ENCODE measurements around the gene PRPF38A.
A peak's percentile ranks its signal among the peaks of the same experiment; 100 is the strongest.
"Not testable (repeated sequence)": the region's sequence is repeated elsewhere in the genome, so short reads cannot be mapped to it uniquely, and the experiment has no call there.

The PRPF38A gene, protein sequence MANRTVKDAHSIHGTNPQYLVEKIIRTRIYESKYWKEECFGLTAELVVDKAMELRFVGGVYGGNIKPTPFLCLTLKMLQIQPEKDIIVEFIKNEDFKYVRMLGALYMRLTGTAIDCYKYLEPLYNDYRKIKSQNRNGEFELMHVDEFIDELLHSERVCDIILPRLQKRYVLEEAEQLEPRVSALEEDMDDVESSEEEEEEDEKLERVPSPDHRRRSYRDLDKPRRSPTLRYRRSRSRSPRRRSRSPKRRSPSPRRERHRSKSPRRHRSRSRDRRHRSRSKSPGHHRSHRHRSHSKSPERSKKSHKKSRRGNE

DNA sequence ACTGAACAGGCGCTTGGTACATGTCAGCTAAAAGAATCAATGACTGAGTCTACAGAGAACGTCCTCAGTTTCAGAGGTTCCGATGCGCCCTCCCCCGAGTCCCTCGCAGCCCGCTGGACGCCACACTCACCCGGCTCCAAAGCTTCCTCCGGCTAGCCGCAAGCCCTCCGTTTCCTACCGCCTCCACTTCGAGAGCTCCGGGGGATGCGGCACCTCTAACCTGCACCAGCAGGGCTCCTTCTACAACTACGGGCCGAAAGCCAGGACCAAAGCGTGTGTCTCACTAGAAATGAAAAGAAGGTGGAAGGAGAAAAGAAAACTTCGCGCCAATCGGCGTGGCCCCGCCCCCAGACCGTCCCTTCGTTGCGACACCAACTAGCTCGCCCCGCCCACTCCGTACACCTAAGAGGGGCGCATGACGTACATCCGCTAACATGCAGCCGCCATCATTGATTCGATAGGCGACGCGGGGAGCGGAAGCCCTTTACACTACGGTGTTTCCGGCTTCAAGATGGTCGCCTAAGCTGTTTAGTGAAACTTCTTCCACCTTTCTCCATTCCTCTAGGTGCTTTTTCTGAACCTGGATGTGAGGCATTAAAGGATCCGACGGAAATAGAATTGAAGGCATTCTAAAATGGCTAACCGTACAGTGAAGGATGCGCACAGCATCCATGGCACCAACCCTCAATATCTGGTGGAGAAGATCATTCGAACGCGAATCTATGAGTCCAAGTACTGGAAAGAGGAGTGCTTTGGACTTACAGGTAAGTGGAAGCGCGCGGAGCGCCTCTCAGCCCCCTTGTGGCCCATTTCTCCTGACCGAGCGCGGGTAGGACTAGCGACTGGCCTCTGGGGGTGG, at the start of gene PRPF38A, which contains the start of gene ORC1:
TSS of gene PRPF38A (plus strand) at position 487 of the 859 bp plus-strand sequence. CDS start at position 635, 148 bp downstream.
TSS of gene ORC1 (minus strand) at position 308 of the 859 bp plus-strand sequence. CDS start 2,200 bp downstream, outside the sequence.
- peak; percentile 93 to 99 for DNase-seq (ENCODE audit: low read depth in 2 of 2)

DNA sequence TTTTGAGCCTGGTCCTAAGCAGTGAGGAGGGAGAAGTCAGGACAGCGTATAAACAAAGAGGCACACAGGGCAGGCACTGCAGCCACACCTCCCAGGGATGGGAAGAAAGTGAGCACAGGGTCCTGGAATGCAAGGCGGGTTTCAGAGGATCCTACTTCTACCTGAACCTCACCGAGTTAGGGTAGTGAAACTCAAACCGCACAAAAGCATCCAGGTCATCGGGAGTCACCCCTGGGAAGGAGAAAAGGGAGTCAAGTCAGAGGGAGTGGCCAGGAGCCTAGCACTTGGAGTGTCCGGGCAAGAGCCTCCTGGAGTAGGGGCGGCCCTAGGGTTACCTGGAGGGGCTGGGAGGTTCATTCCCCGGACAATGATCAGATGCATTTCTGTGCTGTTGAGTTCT, 49.0 kb upstream of the PRPF38A start:
- DNase-seq (ENCODE audit: low read depth in 2 of 2) = no peak

DNA sequence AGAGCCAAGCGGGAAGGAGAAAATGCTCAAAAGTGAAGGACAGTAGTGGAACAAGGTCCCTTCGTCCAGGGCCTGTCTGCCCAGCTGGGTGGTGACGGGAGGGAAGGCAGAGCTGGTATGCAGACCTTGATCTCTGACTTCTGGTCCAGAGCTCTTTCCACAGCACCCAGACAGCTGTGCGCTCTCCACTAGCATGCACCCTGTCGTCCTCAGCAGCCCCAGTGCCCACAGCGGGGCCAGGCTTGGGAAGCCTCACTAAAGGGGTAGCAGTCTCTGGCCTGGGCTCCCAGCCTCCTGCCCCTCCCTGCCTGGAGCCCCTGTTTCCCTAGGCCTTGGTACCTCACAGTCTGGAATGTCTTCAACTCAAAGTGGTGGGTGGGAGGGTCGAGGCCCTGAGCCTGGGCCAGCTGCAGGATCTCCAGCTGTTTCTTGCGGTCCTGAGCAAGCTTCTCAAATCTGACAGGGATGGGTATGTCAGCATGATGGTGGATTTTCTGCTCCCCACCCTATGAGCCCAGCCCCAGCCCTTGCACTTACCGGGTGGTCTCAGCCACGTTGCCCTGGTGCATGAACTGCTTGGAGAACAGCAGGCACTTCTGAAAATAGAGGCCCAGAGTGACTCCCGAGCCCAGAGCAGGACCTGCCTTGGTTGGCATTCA, 48.4 kb upstream of the PRPF38A start:
- no peak for DNase-seq (ENCODE audit: low read depth in 2 of 2)

DNA sequence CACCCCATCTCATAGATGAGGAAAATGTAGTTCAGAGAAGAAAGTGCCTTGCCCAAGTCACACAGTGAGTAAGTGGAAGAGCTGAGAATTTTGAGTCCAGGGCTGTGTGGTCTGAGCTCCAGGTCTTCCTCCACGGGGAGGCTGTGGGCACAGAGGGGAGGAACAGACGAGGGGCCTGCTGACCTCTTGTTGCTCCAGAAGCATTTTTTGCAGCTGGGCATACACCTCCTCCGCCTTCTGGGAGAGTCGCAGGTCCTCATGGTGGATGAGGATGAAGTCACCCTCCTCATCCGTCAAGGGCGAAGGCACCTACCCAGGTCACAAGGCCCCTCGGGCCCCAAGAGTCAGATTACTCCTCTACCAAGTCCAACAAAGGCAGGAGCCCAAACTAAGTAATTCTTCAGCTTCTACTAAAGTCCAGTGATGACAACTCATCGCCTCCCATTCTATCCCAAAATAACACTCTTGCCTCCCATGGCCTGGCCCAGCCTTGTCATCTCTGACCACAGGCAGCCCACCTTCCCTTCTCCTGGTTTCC, 47.5 kb upstream of the PRPF38A start:
- DNase-seq (ENCODE audit: low read depth in 2 of 2) = no peak

DNA sequence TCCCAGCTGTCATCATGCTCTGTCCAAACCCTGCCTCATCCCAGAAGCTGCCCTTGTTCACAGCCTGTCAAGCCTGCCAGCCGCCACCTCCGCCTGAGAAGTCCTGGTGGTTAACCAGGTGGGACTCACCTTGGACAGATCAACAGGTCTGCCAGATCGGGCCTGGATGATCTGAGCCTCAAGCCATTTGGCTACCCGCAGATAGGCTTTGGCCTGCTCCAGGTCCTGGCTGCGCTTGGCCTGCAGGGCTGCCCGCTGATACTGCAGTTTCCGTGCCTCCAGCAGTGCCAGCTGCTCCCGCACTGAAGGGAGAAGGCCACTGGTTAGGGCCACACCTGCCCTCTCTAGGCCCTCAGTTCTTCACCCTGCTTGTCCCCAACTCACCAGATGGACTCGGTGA, 47.0 kb upstream of the PRPF38A start:
- no peak for DNase-seq (ENCODE audit: low read depth in 2 of 2)

DNA sequence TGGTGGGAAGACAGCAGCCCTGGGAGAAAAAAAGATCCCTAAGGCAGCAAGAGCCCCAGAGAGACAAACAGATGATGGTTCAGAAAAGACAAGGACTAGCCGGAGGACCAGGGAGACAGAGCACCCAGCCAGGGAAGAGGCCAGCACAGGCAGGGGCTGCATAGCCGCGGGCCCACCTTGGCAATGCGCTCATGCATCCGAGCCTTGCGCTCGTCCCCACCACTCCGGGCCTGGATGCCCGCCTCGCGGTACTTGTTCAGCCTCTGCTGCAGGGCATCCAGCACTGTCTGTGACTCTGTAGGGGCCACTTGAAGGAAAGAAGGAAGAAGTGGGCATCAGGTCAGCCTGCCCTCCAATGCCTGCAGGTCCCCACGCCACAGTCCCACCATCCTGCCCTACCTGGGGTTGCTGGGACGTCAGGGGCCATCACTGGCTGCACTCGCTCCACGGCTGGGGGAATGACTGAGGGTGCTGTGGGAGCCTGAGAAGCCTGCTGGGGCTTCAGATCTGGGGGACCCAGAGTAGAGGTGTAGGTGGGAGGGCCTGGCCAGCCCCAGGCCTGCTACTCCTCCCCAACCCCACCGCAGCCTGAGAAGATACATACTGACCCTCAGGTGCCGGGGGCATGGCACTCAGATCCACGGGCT, 45.4 kb upstream of the PRPF38A start:
- DNase-seq (ENCODE audit: low read depth in 2 of 2) = no peak

DNA sequence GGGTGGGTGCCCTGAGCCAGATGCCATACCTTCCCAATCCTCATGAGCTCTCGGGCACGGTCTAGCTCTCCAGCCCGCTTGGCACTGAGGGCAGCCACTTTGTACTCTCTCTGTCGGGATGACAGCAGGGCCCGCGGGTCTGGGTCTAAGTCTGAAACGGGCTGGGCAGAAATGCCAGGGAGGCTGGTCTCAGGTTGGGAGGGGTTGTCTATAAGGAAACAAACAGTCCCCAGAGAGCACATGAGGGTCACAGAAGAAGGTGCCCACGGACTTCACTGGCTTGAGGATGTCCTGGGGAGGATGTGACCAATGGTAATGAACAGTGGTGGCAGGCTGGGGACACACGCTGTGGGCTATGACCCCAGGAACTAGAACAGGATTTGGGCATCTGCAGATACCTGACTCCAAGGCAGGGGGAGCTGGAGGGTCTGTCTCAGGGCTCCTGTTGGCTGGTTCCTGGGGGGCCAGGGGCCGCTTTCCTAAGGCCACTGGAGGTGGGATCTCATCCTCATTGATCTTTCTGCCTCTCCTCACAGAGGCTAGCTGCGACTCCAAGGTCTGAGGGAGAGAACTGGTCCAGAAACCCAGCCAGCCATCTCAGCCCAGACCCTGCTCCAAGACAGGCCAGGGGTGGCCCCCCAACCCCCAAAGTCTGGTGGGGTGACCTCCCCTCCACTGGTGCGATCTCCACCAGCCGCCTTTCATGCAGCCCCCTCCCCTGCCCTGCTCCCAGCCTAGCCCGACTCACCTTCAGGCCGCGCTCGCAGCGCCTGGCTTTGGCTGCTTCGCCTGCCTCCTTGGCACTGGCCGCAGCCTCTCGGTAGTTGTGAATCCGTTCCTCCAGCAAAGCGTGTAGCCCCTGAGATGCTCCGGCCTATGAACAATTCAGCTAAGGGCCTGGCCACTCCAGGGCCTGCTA, 44.5 kb upstream of the PRPF38A start:
- DNase-seq (ENCODE audit: low read depth in 2 of 2) = no peak

DNA sequence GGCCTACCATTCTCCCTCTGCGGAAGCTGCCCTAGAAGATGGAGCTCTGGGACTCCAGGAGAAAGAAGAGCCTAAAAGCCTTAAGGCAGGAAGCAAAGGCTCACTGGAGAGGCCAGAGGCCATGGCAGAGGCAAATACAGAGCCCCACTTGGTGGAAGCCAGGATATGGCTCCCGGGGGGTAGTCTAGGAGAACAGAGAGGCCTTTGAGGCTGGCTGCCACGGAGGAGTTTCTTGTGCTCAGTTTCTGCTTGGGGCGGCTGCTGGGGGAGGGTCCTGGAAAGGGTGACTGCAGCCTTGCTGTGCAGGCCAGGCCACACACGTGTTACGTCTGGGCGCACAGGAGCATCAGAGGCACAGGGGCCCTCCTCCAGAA, 43.8 kb upstream of the PRPF38A start:
- DNase-seq (ENCODE audit: low read depth in 2 of 2) = no peak

DNA sequence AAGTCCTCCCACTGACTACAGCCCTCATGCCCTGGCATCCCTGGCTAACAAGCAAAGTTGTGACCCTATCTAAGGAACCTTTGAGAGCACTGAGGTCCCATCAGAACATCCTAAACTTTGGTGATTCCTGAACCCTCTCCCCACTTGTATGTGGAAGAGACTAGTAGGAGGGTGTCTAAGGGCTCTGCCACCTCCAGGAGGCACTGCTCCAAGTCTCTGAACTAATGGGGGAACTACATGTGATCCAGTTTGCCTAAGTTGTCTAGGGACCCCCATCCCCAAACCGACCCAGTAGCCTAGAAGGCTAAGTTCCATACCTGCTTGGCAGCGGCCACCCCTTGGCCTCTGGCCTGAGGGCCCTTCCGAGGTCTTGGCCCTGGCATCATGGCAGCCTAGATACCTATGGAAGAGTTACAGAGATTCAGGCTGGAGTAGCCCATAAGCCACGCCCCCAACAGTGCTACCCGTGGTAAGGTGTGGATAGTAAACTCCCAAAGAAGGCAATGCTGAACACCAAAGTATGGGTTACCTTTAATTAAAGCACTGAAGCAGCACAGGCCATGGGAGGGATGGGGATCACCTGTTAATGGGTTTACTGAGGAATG, 40.1 kb upstream of the PRPF38A start:
- DNase-seq (ENCODE audit: low read depth in 2 of 2) = no peak

DNA sequence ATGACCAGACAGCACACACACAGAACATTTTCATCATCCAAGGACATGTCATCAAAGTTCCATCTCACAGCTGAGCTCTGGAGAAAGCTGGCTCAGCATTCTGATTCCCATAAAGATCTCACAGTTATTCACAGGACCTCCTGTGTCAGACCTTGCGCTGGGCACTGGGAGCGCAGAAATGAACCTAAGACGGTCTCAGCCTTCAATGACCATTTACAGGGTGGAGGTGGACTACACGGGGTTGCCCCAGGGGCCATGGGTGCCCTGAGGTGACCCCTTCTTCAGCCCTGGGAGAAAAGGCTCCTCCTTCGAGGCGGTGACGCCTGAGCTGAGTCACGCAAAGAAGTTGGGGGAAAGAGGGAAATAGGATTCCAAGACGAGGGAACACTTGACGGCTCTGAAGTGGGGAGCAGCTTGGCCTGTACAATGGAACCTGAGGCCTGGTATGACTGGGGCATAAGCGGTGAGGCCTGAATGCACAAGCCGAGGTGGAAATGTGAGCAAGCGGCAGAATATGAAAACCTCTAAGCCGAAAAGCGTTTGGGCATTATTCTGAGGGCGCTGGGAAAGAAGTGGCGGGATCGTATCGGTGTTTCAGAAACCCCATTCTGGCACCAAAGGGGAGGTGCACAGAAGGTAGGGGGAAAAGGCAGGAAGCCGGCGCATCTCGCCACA, 39.2 kb upstream of the PRPF38A start:
- DNase-seq (ENCODE audit: low read depth in 2 of 2) = no peak

DNA sequence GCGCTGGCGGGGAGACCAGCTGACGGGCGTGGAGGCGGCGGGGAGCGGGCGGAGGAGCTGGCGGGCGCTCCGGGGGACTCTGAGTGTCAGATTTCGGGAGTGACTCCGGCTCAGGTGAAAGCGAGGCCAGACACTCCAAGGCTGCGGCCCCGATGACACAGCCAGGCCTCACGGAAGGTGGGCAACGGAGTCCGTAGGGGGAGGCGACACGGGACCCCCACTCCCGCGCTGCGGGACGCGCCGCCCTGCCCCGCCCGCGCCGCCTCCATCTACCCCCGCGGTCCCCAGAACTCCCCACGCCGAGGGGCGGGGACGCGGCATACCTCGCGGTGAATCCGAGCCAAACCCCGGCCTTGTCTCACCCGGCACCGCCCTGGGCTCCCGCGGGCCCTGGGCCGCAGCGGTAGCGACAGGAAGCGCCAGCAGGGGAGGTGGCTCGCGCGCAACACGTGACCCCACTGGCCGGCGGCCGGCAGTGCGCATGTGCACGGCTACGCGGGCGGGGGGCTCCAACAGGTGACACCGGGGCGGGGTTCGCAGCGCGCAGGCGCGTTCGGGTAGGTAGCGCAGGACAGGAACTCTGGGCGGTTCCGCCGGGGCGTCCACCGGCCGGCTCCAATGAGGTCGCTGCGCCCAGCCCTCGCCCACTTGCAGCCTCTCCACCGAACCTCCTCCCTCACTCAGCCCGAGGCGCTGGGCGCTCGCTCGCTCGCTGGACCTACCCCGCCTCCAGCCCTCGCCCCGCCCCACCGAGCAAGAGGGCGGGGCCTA, 38.5 kb upstream of the PRPF38A start, which contains the start of gene CC2D1B:
TSS of gene CC2D1B (minus strand) at position 460 of the 771 bp plus-strand sequence. CDS start 1,585 bp downstream, outside the sequence.
- DNase-seq (ENCODE audit: low read depth in 2 of 2) = peak; percentile 97

DNA sequence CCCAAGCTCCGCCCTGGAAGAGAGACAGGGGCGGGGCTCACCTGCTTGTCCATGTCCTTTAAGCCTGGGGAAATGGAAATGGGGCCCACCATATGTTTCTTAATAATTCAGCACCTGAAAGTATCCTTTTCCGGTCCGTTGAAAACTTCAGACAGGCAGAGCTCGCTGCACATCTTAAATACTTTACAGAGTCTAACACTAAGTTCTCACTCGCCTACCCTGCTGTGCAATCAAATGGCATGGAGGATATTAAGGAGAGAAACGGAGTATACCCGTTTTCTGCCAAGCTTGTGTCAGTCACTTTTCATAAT, 37.9 kb upstream of the PRPF38A start:
- no peak for DNase-seq (ENCODE audit: low read depth in 2 of 2)

DNA sequence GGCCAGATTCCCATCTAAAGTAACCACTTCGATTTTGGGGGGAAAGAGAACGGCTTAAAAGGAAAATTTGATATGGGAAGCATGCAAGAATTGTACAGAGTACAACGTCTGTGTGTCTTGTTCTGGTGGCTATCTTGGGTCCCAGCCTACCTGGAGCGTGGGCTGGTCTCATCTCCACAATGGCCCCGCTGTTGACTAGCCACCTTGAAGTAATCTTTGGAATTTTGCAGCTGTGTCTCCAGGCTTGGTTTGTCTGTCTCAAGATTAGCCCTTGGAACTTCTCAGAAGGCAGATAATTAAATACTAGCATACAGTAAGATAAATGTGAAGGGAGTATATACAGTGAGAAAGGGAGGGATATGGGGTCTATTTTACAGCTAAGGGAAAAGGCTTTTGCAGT, 37.1 kb upstream of the PRPF38A start:
- DNase-seq (ENCODE audit: low read depth in 2 of 2) = no peak

DNA sequence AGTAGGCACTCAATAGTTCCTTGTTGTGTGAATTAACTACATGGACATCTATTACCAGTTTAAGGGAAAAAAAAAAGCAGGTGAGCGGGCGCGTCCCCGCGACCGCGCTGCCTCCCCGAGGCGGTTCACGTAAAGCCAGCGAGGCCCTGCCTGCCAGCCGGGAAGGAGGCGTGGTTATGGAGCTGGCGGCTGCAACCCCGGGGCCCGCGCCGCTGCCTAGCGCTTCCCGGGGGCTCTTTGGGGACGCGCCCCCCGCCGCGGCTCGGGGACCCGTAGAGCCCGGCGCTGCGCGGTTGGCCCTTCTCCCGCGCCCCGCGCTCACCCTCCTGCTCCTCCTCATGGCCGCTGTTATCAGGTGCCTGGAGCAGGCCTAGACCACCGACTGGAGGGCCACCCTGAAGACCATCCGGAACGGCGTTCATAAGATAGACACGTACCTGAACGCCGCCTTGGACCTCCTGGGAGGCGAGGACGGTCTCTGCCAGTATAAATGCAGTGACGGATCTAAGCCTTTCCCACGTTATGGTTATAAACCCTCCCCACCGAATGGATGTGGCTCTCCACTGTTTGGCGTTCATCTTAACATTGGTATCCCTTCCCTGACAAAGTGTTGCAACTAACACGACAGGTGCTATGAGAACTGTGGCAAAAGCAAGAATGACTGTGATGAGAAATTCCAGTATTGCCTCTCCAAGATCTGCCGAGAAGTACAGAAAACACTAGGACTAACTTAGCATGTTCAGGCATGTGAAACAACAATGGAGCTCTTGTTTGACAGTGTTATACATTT, 35.8 kb upstream of the PRPF38A start:
- DNase-seq (ENCODE audit: low read depth in 2 of 2) = peak in 1 of 2 experiments; percentile 43

DNA sequence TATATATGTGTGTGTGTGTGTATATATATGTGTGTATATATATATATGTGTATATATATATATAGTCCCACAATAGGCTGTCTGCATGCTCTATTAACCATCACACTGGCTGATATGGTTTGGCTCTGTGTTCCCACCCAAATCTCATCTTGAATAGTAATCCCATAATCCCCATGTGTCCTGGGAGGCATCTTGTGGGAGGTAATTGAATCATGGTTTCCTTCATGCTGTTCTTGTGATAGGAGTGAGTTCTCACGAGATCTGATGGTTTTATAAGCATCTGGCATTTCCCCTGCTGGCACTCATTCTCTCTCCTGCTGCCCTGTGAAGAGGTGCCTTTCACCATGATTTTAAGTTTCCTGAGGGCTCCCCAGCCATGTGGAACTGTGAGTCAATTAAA, 34.6 kb upstream of the PRPF38A start:
- not testable (repeated sequence) for DNase-seq (ENCODE audit: low read depth in 2 of 2)

DNA sequence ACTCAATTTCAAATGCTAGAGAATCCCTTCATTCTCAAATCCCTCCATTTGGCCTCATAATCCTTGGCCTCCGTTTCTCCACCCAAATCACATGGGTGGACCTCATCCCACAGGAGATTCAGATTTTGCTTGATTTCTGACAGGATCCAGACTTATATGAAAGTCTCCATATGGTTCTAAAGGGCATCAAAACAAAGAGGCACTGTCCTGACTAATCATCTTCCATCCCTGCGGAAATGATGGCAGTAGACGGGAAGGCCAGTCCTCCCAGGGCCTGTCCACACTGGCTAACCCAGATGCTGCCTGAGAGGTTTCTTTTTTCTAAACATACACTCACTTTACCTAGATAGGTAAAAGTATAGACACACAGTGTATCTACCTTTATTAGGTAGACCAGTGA, 19.0 kb upstream of the PRPF38A start:
- no peak for DNase-seq (ENCODE audit: low read depth in 2 of 2)

DNA sequence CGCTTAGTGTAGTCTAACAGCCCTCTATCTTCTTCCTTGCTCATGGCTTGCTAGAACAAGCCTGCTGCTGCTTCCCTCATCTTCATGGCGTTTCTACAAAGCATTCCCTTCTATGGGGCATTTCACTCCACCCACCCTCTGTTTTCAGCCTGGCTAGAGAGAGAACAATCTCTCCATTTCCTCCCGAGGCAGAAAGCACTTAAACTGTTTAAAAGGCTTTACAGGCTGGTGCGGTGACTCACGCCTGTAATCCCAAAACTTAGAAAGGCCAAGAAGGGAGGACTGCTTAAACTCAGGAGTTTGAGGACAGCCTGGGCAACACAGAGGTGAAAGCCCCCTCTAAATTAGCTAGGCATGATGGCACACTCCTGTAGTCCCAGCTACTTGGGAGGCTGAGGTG, 17.9 kb upstream of the PRPF38A start:
- DNase-seq (ENCODE audit: low read depth in 2 of 2) = no peak

DNA sequence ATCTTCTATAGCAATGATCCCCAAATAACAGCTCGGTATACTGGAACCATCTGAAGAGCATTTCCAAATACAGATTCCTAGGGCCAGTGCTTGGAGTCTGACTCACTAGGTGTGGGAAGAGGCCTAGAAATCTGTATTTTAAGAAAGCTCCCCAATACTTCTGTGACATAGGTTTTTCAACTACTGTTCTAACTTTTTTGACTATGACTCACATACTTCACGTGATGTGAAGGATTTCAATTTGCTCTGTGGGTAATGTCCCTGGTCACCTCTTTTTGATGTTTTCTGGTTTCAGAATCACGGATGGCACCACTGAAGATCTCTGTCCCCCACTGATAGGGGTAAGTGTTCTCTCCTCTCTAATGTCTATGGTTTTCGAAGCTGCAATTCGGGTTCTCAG, 11.2 kb upstream of the PRPF38A start:
- no peak for DNase-seq (ENCODE audit: low read depth in 2 of 2)

Measured in stimulated activated CD4-positive, alpha-beta T cell treated with anti-CD3 and anti-CD28 coated beads, Interleukin-12 subunit alpha, Interleukin-12 subunit beta, amount 100 ng/mL, for 24 hours (primary cell).